C4-2B (cell line): ENCODE measurements around the gene RBBP7.

Experiments used
- CTCF ChIP-seq: fragments of 450-650 bp; conservative IDR thresholded peaks from 2 replicates; pipeline ENCODE4 v1.5.1; 2017; ENCODE audit warnings: mild to moderate bottlenecking
- ZFX ChIP-seq: fragments of 450-650 bp; IDR thresholded peaks from 2 replicates; pipeline ENCODE4 v1.6.1; 2017

GRCh38 chrX:16796298-16796697 is 73.9 kb downstream of the RBBP7 start:
- TF ChIP-seq CTCF (no peak), ZFX (no peak)
